Activated CD4-positive, alpha-beta T cell treated with anti-CD3 and anti-CD28 coated beads for 48 hours (primary cell): ENCODE measurements around the gene IL25.
"Not testable (repeated sequence)": the region's sequence is repeated elsewhere in the genome, so short reads cannot be mapped to it uniquely, and the experiment has no call there.

Source experiments
- DNase-seq: peaks from one replicate; pipeline ENCODE4 v3.0.0-alpha.2; 2020

IL25 gene

GRCh38 chr14:23377198-23377550, 4.6 kb downstream of the IL25 start:
- DNase-seq = no peak

- no peak for DNase-seq
Observed at GRCh38 chr14:23377573-23378563, 5.3 kb downstream of the IL25 start.

- DNase-seq = no peak
Observed at GRCh38 chr14:23378612-23379220, 6.1 kb downstream of the IL25 start.

GRCh38 chr14:23379366-23380196, 7.0 kb downstream of the IL25 start:
- peak; percentile 76 for DNase-seq

GRCh38 chr14:23380197-23380914, 7.7 kb downstream of the IL25 start:
- no peak for DNase-seq

GRCh38 chr14:23380976-23381375, 8.4 kb downstream of the IL25 start:
- no peak for DNase-seq

GRCh38 chr14:23381871-23382270, 9.3 kb downstream of the IL25 start:
- no peak for DNase-seq

GRCh38 chr14:23382276-23382675, 9.7 kb downstream of the IL25 start:
- DNase-seq = no peak

- no peak for DNase-seq
Observed at GRCh38 chr14:23382731-23383440, 10.3 kb downstream of the IL25 start.

- no peak for DNase-seq
Observed at GRCh38 chr14:23384364-23385080, 11.9 kb downstream of the IL25 start.

GRCh38 chr14:23385244-23385641, 12.6 kb downstream of the IL25 start:
- no peak for DNase-seq

- no peak for DNase-seq
Observed at GRCh38 chr14:23385642-23386265, 13.1 kb downstream of the IL25 start.

- not testable (repeated sequence) for DNase-seq
Observed at GRCh38 chr14:23386266-23386657, 13.7 kb downstream of the IL25 start.

GRCh38 chr14:23386999-23387398, 14.4 kb downstream of the IL25 start:
- no peak for DNase-seq

GRCh38 chr14:23387916-23388882, 15.6 kb downstream of the IL25 start:
- no peak for DNase-seq

- DNase-seq = no peak
Observed at GRCh38 chr14:23388996-23389395, 16.4 kb downstream of the IL25 start.

GRCh38 chr14:23389396-23389795, 16.8 kb downstream of the IL25 start:
- no peak for DNase-seq

- DNase-seq = not testable (repeated sequence)
Observed at GRCh38 chr14:23389871-23390270, 17.3 kb downstream of the IL25 start.

- no peak for DNase-seq
Observed at GRCh38 chr14:23392613-23393012, 20.0 kb downstream of the IL25 start.

- no peak for DNase-seq
Observed at GRCh38 chr14:23396126-23396525, 23.5 kb downstream of the IL25 start.
